Chondrocyte (in vitro differentiated cells): ENCODE measurements around the gene ABAT. TPM values are rescaled to one million over a fixed set of nuclear protein-coding genes. Genes with fewer than 3 reads are reported as not detected.

Source experiments
- DNase-seq: peaks from one replicate; pipeline ENCODE4 v3.0.0; 2021; ENCODE audit warnings: mixed read lengths, low spot score
- H3K27ac Mint-ChIP-seq: one replicate; pipeline ENCODE4 v1.8.0; 2021; ENCODE audit warnings: mild to moderate bottlenecking, moderate library complexity, mixed read lengths; ENCODE audit not compliant: unreplicated experiment
- H3K27me3 Mint-ChIP-seq: 2 replicates; pipeline ENCODE4 v1.8.0; 2021; ENCODE audit warnings: low read depth, mixed read lengths
- H3K36me3 Mint-ChIP-seq: 2 replicates; pipeline ENCODE4 v1.8.0; 2021; ENCODE audit warnings: low read depth, mixed read lengths
- H3K4me1 Mint-ChIP-seq: 2 replicates; pipeline ENCODE4 v1.8.0; 2021; ENCODE audit warnings: low read depth, mild to moderate bottlenecking, mixed read lengths
- H3K4me3 Mint-ChIP-seq: one replicate; pipeline ENCODE4 v1.8.0; 2021; ENCODE audit warnings: mild to moderate bottlenecking, moderate library complexity, mixed read lengths; ENCODE audit not compliant: unreplicated experiment
- H3K9me3 Mint-ChIP-seq: 2 replicates; pipeline ENCODE4 v1.8.0; 2021; ENCODE audit warnings: low read depth, mixed read lengths
- CTCF ChIP-seq: fragments of 200-600 bp; sonication (generic); IDR thresholded peaks from 2 replicates; pipeline ENCODE4 v1.5.0; 2021; ENCODE audit warnings: antibody characterized with exemption, mild to moderate bottlenecking, moderate library complexity
- total RNA-seq: library from RNA; stranded (reverse); gene quantifications from 3 replicates; pipeline ENCODE4 v1.2.1, GENCODE V29; 2021

Gene ABAT
- total RNA-seq, 1 donor from 2014 or later, result 2.1 TPM

- DNase-seq, result no peak
- peaks cover 14% of the 10 kb centered on the region for H3K27me3 Mint-ChIP-seq
- no peak overlapping the region for H3K4me3 Mint-ChIP-seq
- TF ChIP-seq CTCF, result no peak
- H3K4me1 Mint-ChIP-seq, result no peaks in the 10 kb centered on the region
- H3K9me3 Mint-ChIP-seq, result peaks cover 15% of the 10 kb centered on the region
- peaks cover 6% of the 10 kb centered on the region for H3K36me3 Mint-ChIP-seq
- H3K27ac Mint-ChIP-seq, result no peak overlapping the region
Observed at GRCh38 chr16:8716052-8716451, 41.6 kb downstream of the ABAT start.

- Mint-ChIP-seq H3K27me3 (peaks cover 10% of the 10 kb centered on the region), H3K27ac (no peak overlapping the region), H3K4me1 (no peaks in the 10 kb centered on the region), H3K9me3 (peaks cover 9% of the 10 kb centered on the region), H3K4me3 (no peak overlapping the region), H3K36me3 (peaks cover 3% of the 10 kb centered on the region)
- no peak for TF ChIP-seq CTCF
- no peak for DNase-seq
Observed at GRCh38 chr16:8716592-8716991, 42.2 kb downstream of the ABAT start.

GRCh38 chr16:8717469-8717868, 43.1 kb downstream of the ABAT start:
- H3K27ac Mint-ChIP-seq, result no peak overlapping the region
- H3K4me3 Mint-ChIP-seq, result no peak overlapping the region
- H3K9me3 Mint-ChIP-seq, result peaks cover 8% of the 10 kb centered on the region
- no peak for TF ChIP-seq CTCF
- no peaks in the 10 kb centered on the region for H3K4me1 Mint-ChIP-seq
- H3K27me3 Mint-ChIP-seq, result peaks cover 6% of the 10 kb centered on the region
- H3K36me3 Mint-ChIP-seq, result peaks cover 3% of the 10 kb centered on the region
- DNase-seq, result no peak

- peaks cover 8% of the 10 kb centered on the region for H3K9me3 Mint-ChIP-seq
- DNase-seq, result no peak
- TF ChIP-seq CTCF, result no peak
- peaks cover 3% of the 10 kb centered on the region for H3K36me3 Mint-ChIP-seq
- no peak overlapping the region for H3K27ac Mint-ChIP-seq
- H3K4me3 Mint-ChIP-seq, result no peak overlapping the region
- H3K27me3 Mint-ChIP-seq, result peaks cover 4% of the 10 kb centered on the region
- H3K4me1 Mint-ChIP-seq, result no peaks in the 10 kb centered on the region
Observed at GRCh38 chr16:8717892-8718415, 43.5 kb downstream of the ABAT start.

- no peaks in the 10 kb centered on the region for H3K27me3 Mint-ChIP-seq
- H3K9me3 Mint-ChIP-seq, result peaks cover 8% of the 10 kb centered on the region
- no peak for DNase-seq
- no peaks in the 10 kb centered on the region for H3K4me1 Mint-ChIP-seq
- TF ChIP-seq CTCF, result no peak
- H3K4me3 Mint-ChIP-seq, result no peak overlapping the region
- no peak overlapping the region for H3K27ac Mint-ChIP-seq
- H3K36me3 Mint-ChIP-seq, result peaks cover 3% of the 10 kb centered on the region
Observed at GRCh38 chr16:8718851-8719680, 44.6 kb downstream of the ABAT start.
